GM06990 (cell line): ENCODE measurements around the gene SMIM12.

Experiments used
- DNase-seq: peaks from one replicate; pipeline ENCODE4 v3.0.0-alpha.2; 2011; ENCODE audit not compliant: insufficient read length; ENCODE audit errors: extremely low read depth
- H3K27me3 ChIP-seq: replicated peaks from 2 replicates; pipeline ENCODE4 v1.6.0; 2011; ENCODE audit warnings: low read length; ENCODE audit not compliant: control insufficient read depth, insufficient read depth
- H3K36me3 ChIP-seq: 2 replicates; pipeline ENCODE4 v1.5.1; 2011; ENCODE audit warnings: low read length; ENCODE audit not compliant: control insufficient read depth, insufficient read depth
- H3K4me3 ChIP-seq: replicated peaks from 2 replicates; pipeline ENCODE4 v1.5.1; 2011; ENCODE audit warnings: low read depth, mild to moderate bottlenecking, control low read depth, low read length
- TF ChIP-seq, protein P1 (sequence below): IDR thresholded peaks from 2 replicates; pipeline ENCODE4 v1.5.1; 2011; ENCODE audit warnings: low read length, control low read depth, mild to moderate bottlenecking, inconsistent platforms; ENCODE audit not compliant: insufficient read depth, poor library complexity, severe bottlenecking

Gene SMIM12

DNA sequence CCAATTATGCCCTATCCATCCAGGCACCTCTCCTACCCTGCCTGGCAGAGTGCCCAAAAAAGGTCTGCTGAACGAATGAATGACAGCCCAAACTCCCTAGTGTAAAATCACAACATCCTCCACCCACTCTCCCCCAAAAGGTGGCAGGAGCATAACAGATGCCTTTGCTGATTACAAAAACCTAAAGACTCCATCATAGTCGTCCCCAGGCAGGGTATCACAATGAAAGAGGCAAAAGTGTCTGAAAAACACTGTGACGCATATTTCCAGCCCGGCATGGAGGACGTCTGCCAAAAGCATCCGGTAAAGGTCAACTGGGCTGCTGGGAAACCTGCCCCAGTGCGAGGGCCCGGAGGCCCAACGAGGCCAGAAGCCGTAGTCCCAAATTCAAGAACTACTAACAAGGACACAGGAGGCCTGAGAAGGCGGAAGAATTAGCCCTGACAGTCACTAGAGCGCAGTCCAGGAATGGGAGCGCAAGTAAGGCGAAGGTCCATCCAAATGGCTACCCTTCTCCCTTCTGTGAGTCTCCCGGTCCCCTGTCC lies 576 bp downstream of the SMIM12 start:
- TF ChIP-seq, protein P1, sequence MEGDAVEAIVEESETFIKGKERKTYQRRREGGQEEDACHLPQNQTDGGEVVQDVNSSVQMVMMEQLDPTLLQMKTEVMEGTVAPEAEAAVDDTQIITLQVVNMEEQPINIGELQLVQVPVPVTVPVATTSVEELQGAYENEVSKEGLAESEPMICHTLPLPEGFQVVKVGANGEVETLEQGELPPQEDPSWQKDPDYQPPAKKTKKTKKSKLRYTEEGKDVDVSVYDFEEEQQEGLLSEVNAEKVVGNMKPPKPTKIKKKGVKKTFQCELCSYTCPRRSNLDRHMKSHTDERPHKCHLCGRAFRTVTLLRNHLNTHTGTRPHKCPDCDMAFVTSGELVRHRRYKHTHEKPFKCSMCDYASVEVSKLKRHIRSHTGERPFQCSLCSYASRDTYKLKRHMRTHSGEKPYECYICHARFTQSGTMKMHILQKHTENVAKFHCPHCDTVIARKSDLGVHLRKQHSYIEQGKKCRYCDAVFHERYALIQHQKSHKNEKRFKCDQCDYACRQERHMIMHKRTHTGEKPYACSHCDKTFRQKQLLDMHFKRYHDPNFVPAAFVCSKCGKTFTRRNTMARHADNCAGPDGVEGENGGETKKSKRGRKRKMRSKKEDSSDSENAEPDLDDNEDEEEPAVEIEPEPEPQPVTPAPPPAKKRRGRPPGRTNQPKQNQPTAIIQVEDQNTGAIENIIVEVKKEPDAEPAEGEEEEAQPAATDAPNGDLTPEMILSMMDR, result no peak
- DNase-seq, result no peak
- H3K4me3 ChIP-seq, result peak overlapping the region; percentile 100
- no peaks in the 10 kb centered on the region for H3K27me3 ChIP-seq
- peaks cover 10% of the 10 kb centered on the region for H3K36me3 ChIP-seq

DNA sequence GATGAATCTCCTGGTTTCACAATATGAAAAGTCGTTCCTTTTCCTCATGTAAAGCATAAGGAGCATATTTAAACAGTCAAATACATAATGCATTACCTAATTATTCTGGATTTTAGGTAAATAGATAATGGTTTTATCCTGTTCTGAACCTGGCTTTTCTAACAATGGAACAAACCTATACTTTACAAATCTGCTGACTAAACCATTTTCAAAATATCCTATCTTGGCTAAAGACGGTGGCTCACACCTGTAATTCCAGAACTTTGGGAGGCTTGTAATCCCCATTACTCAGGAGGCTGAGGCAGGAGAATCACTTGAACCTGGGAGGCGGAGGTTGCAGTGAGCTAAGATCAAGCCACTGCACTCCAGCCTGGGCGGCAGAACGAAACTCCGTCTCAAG lies 2.9 kb downstream of the SMIM12 start:
- no peak for DNase-seq
- Histone ChIP-seq H3K4me3 (no peak overlapping the region), H3K27me3 (no peaks in the 10 kb centered on the region), H3K36me3 (peaks cover 16% of the 10 kb centered on the region)
- TF ChIP-seq, protein P1, result no peak

DNA sequence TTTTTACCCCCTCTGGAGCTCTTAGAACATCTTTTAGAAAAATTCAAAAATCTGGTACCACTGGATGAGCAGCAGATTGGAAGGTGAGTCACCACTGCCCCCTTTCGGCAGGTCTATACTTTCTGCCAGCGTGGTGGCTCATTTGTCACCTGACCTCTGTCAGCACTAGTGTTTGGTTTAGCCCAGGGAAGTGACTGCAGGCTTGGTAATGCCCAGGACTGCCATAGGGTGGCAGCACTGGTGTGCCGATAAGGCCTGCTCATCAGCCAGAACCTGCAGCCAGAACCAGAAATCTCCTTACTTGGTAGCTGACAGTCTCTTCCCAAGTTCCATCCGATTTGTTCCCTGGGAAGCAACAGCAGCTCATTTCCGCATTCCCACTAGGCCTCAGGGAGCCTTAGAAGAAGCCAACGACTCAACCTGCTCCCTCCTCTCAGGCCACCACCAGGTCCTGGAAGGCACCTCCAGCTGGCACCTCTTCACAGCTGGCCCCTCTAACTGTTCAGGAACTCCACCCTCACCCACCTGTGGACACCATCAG lies 6.8 kb downstream of the SMIM12 start:
- Histone ChIP-seq H3K4me3 (no peak overlapping the region), H3K27me3 (no peaks in the 10 kb centered on the region), H3K36me3 (peaks cover 22% of the 10 kb centered on the region)
- TF ChIP-seq, protein P1, result peak; percentile 96
- peak; percentile 72 for DNase-seq

DNA sequence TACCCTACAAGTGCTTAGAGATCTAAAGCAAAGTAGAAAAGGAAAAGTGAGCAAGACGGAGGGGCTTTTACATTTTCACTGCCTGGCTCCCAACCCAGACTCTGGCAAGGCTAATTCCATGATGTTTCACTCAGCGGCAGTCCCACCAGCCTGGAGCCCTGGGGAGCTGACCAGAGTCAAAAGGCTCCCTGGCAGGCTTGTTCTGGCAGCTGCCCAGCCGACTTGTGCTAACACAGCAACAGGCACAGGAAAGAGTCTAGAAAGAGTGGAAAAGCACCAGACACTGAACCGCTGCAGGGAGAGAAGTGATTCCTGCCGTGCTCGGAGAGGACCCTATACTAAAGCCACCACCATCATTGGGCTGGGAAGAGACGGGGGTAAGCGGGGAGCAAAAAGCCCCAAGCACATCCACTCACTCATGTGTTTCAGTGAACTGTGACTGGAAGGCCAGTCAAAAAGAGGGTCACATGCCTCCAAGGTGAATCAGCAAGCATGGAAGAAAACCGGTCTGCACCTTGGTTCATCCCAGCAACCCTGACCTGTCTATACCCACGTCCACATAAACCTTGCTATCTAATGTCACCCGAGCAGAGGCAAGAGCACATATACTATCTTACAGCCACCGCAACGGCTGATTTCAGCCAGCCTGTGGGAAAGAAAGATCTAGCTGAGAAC lies 8.0 kb downstream of the SMIM12 start:
- H3K36me3 ChIP-seq, result peaks cover 22% of the 10 kb centered on the region
- H3K27me3 ChIP-seq, result no peaks in the 10 kb centered on the region
- no peak for DNase-seq
- TF ChIP-seq, protein P1, result no peak
- H3K4me3 ChIP-seq, result no peak overlapping the region

DNA sequence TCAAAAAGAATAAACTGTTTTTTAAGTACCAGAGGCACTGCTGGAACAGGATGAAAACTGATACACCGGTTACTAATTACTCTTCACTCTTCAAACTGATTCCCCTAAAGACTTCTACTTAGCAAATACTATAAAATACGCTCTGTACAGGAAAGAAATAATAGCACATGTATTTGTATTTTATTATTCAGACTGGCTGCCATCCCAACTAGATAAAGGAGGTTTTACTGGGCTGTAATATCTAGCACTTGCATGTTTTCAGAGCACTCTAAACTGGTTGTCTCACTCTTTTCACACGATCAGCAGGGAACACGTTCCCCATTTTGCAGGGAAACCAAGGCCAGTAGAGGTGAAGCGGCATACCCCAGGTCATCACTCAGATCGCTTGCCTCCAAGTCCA lies 9.2 kb downstream of the SMIM12 start:
- Histone ChIP-seq H3K27me3 (no peaks in the 10 kb centered on the region), H3K4me3 (no peak overlapping the region), H3K36me3 (peaks cover 18% of the 10 kb centered on the region)
- DNase-seq, result no peak
- TF ChIP-seq, protein P1, result no peak

DNA sequence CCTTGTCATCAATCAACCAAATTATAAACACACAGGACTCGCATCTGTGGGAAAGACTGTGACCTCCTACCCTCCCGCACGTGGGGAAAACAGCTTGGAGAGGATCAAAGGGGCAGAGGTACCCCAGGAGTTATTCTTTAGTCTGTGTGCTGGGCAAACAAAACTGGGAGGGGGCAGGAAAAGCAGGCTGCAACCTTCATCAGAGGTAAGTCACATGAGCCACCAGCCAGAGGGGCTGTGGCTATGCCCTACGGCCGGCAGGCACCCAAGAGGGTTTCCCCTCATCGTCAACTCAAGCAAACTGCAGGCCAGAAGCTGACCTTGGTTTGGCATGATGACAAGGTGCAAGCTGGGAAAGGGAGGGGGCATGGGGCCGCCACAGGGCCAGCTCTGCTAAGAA lies 12.5 kb downstream of the SMIM12 start:
- H3K27me3 ChIP-seq, result no peaks in the 10 kb centered on the region
- H3K4me3 ChIP-seq, result no peak overlapping the region
- no peak for DNase-seq
- peaks cover 7% of the 10 kb centered on the region for H3K36me3 ChIP-seq
- TF ChIP-seq, protein P1, result no peak
